Keratinocyte (primary cell): ENCODE measurements around the gene ATL3. TPM values are rescaled to one million over a fixed set of nuclear protein-coding genes. Genes with fewer than 3 reads are reported as not detected.

Experiments used
- DNase-seq: peaks from one replicate; pipeline ENCODE4 v3.0.0-alpha.2; 2011; ENCODE audit warnings: low read depth, missing footprints, low spot score
- FAIRE-seq: peaks from 2 replicates; lab custom pipeline; 2011; peaks lifted over from hg19 to GRCh38; lab: Jason Lieb, UNC
- H2AFZ ChIP-seq: 2 replicates; pipeline ENCODE4 v1.6.0; 2012; ENCODE audit warnings: low read length, control low read depth, inconsistent platforms; ENCODE audit not compliant: control insufficient read depth
- H3K27ac ChIP-seq: 2 replicates; pipeline ENCODE4 v1.5.1; 2011; ENCODE audit warnings: low read length; ENCODE audit not compliant: control insufficient read depth, insufficient read depth
- H3K27me3 ChIP-seq: 3 replicates; pipeline ENCODE4 v1.6.0; 2011; ENCODE audit warnings: low read length; ENCODE audit not compliant: control insufficient read depth, insufficient read depth; ENCODE audit errors: extremely low read depth
- H3K36me3 ChIP-seq, 2 experiments: 2 replicates in 1 of 2; 3 replicates in 1 of 2; pipeline ENCODE4 v1.5.1; 2011; ENCODE audit warnings: low read length in 2 of 2, mild to moderate bottlenecking in 1 of 2; ENCODE audit not compliant: control insufficient read depth in 2 of 2, insufficient read depth in 2 of 2; ENCODE audit errors: extremely low read depth in 1 of 2
- H3K4me1 ChIP-seq: 3 replicates; pipeline ENCODE4 v1.5.1; 2011; ENCODE audit warnings: low read length; ENCODE audit not compliant: control insufficient read depth, insufficient read depth; ENCODE audit errors: extremely low read depth
- H3K4me2 ChIP-seq: 3 replicates; pipeline ENCODE4 v1.6.0; 2011; ENCODE audit warnings: low read depth, low read length; ENCODE audit not compliant: control insufficient read depth, insufficient read depth; ENCODE audit errors: extremely low read depth
- H3K4me3 ChIP-seq, 3 experiments: fragments of 200-600 bp in 1 of 3; sonication (generic) in 1 of 3; 2 replicates in 2 of 3; 3 replicates in 1 of 3; pipeline ENCODE4 v1.5.1; 2011 to 2016; ENCODE audit warnings: low read length in 3 of 3, mild to moderate bottlenecking in 3 of 3, control low read depth in 2 of 3, inconsistent platforms in 1 of 3, low read depth in 1 of 3, mixed read lengths in 1 of 3, mixed run types in 1 of 3, moderate library complexity in 1 of 3; ENCODE audit not compliant: control insufficient read depth in 2 of 3, insufficient read depth in 2 of 3; ENCODE audit errors: extremely low read depth in 1 of 3
- H3K79me2 ChIP-seq: 2 replicates; pipeline ENCODE4 v1.6.0; 2012; ENCODE audit warnings: low read length; ENCODE audit not compliant: control insufficient read depth, insufficient read depth
- H3K9ac ChIP-seq: 3 replicates; pipeline ENCODE4 v1.6.0; 2011; ENCODE audit warnings: low read length; ENCODE audit not compliant: control insufficient read depth, insufficient read depth; ENCODE audit errors: extremely low read depth
- H3K9me1 ChIP-seq: 3 replicates; pipeline ENCODE4 v1.6.0; 2011; ENCODE audit warnings: low read length; ENCODE audit not compliant: control insufficient read depth, insufficient read depth; ENCODE audit errors: extremely low read depth
- H3K9me3 ChIP-seq: 2 replicates; pipeline ENCODE4 v1.5.1; 2012; ENCODE audit warnings: low read depth, low read length; ENCODE audit not compliant: control insufficient read depth
- H4K20me1 ChIP-seq: 3 replicates; pipeline ENCODE4 v1.6.0; 2011; ENCODE audit warnings: low read length; ENCODE audit not compliant: control insufficient read depth, insufficient read depth; ENCODE audit errors: extremely low read depth
- CTCF ChIP-seq, 3 experiments: IDR thresholded peaks in 1 of 3; conservative IDR thresholded peaks in 1 of 3; optimal IDR thresholded peaks in 1 of 3; 2 replicates in 2 of 3; 3 replicates in 1 of 3; pipeline versions ENCODE3 to v1.5.1; 2011; ENCODE audit warnings: low read length in 3 of 3, mild to moderate bottlenecking in 3 of 3, moderate library complexity in 2 of 3, control low read depth in 1 of 3, inconsistent platforms in 1 of 3; ENCODE audit not compliant: insufficient read depth in 2 of 3; ENCODE audit errors: extremely low read depth in 1 of 3
- EZH2 ChIP-seq: IDR thresholded peaks from one replicate; pipeline ENCODE4 v1.6.1; 2012; ENCODE audit warnings: inconsistent platforms, mild to moderate bottlenecking, low read length, moderate library complexity
- dilution Hi-C: fragments of 300-500 bp; cut with MboI; formaldehyde crosslinking; loops from one replicate; pipeline ENCODE4 v1.7.0; 2020; ENCODE audit warnings: low sequenced_read_pairs; ENCODE audit not compliant: extremely low pct_ligation_motif_present
- polyA plus RNA-seq, 5 experiments: library from polyadenylated mRNA; depleted of rRNA in 3 of 5; stranded (reverse) in 3 of 5; stranded (forward) in 1 of 5; unstranded in 1 of 5; fragments of >200 nt; gene quantifications; 1 replicate in 1 of 5; 2 replicates in 3 of 5; 3 replicates in 1 of 5; pipeline versions ENCODE4 v1.2.1 to v1.2.3, GENCODE V29; 2011 to 2012; ENCODE audit warnings: missing spikeins in 2 of 5, low read depth in 1 of 5, low replicate concordance in 1 of 5

ATL3 gene
- polyA plus RNA-seq, 1 donor (not counting 4 experiments of a cell fraction or from before 2014, with no cell fraction given), result 36.5 TPM

GRCh38 chr11:63609536-63609935 is 61.6 kb downstream of the ATL3 start:
- Histone ChIP-seq H3K4me3 (no peak overlapping the region), H3K9ac (no peak overlapping the region), H3K4me2 (no peak overlapping the region), H3K36me3 (no peaks in the 10 kb centered on the region), H3K27ac (no peak overlapping the region), H2AFZ (no peak overlapping the region), H4K20me1 (no peaks in the 10 kb centered on the region), H3K9me1 (no peaks in the 10 kb centered on the region), H3K4me1 (no peaks in the 10 kb centered on the region), H3K79me2 (no peaks in the 10 kb centered on the region), H3K27me3 (peaks cover 9% of the 10 kb centered on the region), H3K9me3 (no peaks in the 10 kb centered on the region)
- DNase-seq, result no peak
- TF ChIP-seq CTCF (optimal IDR thresholded peaks at IDR 0.05 in 1 of 3, IDR thresholded peaks at IDR 0.05 in 1 of 3, conservative IDR thresholded peaks at IDR 0.05 in 1 of 3; ENCODE audit: extremely low read depth in 1 of 3, insufficient read depth in 2 of 3, low read length in 3 of 3) (no peak), EZH2 (no peak)
- FAIRE-seq, result no peak
- dilution Hi-C loops, result no loop called here

GRCh38 chr11:63608353-63609345 is 62.5 kb downstream of the ATL3 start:
- no peak overlapping the region for H3K9ac ChIP-seq
- no peak overlapping the region for H3K4me3 ChIP-seq
- no peak overlapping the region for H3K27ac ChIP-seq
- H3K36me3 ChIP-seq, result no peaks in the 10 kb centered on the region
- no peaks in the 10 kb centered on the region for H3K9me3 ChIP-seq
- H3K4me2 ChIP-seq, result no peak overlapping the region
- TF ChIP-seq CTCF (optimal IDR thresholded peaks at IDR 0.05 in 1 of 3, IDR thresholded peaks at IDR 0.05 in 1 of 3, conservative IDR thresholded peaks at IDR 0.05 in 1 of 3; ENCODE audit: extremely low read depth in 1 of 3, insufficient read depth in 2 of 3, low read length in 3 of 3) (no peak), EZH2 (no peak)
- H3K27me3 ChIP-seq, result peaks cover 4% of the 10 kb centered on the region
- H3K9me1 ChIP-seq, result no peaks in the 10 kb centered on the region
- FAIRE-seq, result no peak
- no peaks in the 10 kb centered on the region for H3K79me2 ChIP-seq
- H3K4me1 ChIP-seq, result no peaks in the 10 kb centered on the region
- dilution Hi-C loops, result no loop called here
- H2AFZ ChIP-seq, result no peak overlapping the region
- no peaks in the 10 kb centered on the region for H4K20me1 ChIP-seq
- DNase-seq, result no peak
